ENCODE measurements around the gene SAYSD1.

The SAYSD1 gene

DNA sequence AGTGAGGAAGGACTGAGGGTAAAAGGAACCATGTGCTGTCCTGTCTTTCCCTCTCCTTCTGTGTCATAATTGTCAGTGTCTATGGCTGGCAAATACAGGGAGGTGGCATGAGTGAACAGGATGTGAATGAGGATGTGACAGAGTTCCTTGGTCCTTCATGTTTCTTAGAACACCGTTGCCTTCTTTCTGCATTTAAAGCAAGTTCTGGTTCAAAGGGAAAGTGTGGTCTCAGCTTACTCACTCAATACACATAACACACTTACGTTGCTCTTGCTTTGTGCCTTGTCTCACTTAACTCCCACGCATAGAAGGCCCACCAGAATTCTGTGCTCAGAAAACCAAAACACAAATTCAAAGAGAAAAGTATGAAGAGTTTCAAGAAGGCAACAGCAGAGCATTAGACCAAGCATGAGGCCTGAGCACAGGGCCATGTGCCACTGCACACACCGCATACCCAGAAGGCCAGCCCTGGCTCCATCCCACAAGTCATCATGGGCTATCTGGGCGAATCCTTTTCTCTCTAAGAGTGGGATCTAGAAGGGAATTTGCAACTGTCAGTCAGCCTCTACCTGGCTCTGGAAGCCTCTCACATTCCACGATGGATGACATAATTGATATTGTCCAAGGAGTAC, 38.9 kb upstream of the SAYSD1 start:
- Histone ChIP-seq H4K20me1 (ENCODE audit: insufficient read depth) (no peaks in the 10 kb centered on the region), H3K27ac (no peak overlapping the region), H2AFZ (ENCODE audit: low read depth) (no peak overlapping the region), H3K79me2 (ENCODE audit: insufficient read depth, low read depth) (no peaks in the 10 kb centered on the region), H3K27me3 (ENCODE audit: insufficient read depth, low read depth) (no peaks in the 10 kb centered on the region), H3K4me1 (ENCODE audit: low read depth, poor library complexity, severe bottlenecking) (no peaks in the 10 kb centered on the region), H3K4me3 (IDR thresholded peaks at IDR 0.05; ENCODE audit: insufficient read depth, low read depth, low read length) (no peak overlapping the region), H3K36me3 (ENCODE audit: insufficient read depth) (no peaks in the 10 kb centered on the region), H3K9ac (no peak overlapping the region), H3K4me2 (no peak overlapping the region)
- TF ChIP-seq, protein P1, sequence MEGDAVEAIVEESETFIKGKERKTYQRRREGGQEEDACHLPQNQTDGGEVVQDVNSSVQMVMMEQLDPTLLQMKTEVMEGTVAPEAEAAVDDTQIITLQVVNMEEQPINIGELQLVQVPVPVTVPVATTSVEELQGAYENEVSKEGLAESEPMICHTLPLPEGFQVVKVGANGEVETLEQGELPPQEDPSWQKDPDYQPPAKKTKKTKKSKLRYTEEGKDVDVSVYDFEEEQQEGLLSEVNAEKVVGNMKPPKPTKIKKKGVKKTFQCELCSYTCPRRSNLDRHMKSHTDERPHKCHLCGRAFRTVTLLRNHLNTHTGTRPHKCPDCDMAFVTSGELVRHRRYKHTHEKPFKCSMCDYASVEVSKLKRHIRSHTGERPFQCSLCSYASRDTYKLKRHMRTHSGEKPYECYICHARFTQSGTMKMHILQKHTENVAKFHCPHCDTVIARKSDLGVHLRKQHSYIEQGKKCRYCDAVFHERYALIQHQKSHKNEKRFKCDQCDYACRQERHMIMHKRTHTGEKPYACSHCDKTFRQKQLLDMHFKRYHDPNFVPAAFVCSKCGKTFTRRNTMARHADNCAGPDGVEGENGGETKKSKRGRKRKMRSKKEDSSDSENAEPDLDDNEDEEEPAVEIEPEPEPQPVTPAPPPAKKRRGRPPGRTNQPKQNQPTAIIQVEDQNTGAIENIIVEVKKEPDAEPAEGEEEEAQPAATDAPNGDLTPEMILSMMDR (conservative IDR thresholded peaks at IDR 0.05; ENCODE audit: low read depth, low read length): no peak

DNA sequence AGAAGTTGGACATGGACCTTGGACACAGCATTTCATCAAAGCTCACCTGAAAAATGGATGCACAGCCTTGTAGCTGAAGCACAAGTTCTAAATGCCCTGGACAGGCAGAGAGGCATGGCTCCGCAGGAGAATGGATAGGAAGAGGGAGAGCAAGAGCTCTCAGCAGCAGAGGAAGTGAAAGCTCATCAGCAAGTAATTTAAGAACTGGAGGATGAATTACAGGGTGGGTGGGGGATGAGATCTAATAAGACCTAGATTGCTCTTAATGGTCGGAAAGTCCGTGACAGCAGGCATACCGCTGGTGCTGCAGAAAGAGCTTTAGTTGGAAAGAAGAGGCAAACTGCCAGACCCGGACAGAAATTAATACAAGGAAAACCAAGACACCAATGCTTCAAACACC, 37.3 kb upstream of the SAYSD1 start:
- H3K4me2 ChIP-seq: no peak overlapping the region
- no peak overlapping the region for H3K4me3 ChIP-seq (IDR thresholded peaks at IDR 0.05; ENCODE audit: insufficient read depth, low read depth, low read length)
- no peaks in the 10 kb centered on the region for H3K36me3 ChIP-seq (ENCODE audit: insufficient read depth)
- no peak overlapping the region for H3K27ac ChIP-seq
- no peak overlapping the region for H3K9ac ChIP-seq
- H2AFZ ChIP-seq (ENCODE audit: low read depth): no peak overlapping the region
- TF ChIP-seq, protein P1 (conservative IDR thresholded peaks at IDR 0.05; ENCODE audit: low read depth, low read length): no peak
- no peaks in the 10 kb centered on the region for H3K4me1 ChIP-seq (ENCODE audit: low read depth, poor library complexity, severe bottlenecking)
- H3K27me3 ChIP-seq (ENCODE audit: insufficient read depth, low read depth): no peaks in the 10 kb centered on the region
- H3K79me2 ChIP-seq (ENCODE audit: insufficient read depth, low read depth): no peaks in the 10 kb centered on the region
- H4K20me1 ChIP-seq (ENCODE audit: insufficient read depth): no peaks in the 10 kb centered on the region

DNA sequence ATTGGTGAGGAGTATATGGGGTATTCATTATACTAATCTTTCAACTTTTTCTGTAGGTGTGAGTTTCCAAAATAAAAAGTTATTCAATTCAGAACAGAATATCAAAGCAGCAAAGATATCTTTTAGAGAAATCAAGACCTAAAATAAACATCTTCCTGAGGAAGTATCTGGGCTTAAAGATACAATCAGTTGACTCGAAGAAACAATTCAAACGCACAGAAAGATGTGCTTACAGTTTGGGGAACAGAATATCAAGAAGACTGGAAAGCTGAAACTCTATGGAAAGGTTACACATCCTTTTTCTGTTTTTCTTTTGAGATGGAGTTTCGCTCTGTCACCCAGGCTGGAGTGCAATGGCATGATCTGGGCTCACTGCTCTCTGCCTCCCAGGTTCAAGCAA, 36.2 kb upstream of the SAYSD1 start:
- TF ChIP-seq, protein P1 (conservative IDR thresholded peaks at IDR 0.05; ENCODE audit: low read depth, low read length): no peak
- H3K4me2 ChIP-seq: no peak overlapping the region
- H4K20me1 ChIP-seq (ENCODE audit: insufficient read depth): no peaks in the 10 kb centered on the region
- H2AFZ ChIP-seq (ENCODE audit: low read depth): no peak overlapping the region
- no peaks in the 10 kb centered on the region for H3K79me2 ChIP-seq (ENCODE audit: insufficient read depth, low read depth)
- no peak overlapping the region for H3K27ac ChIP-seq
- no peak overlapping the region for H3K4me3 ChIP-seq (IDR thresholded peaks at IDR 0.05; ENCODE audit: insufficient read depth, low read depth, low read length)
- H3K4me1 ChIP-seq (ENCODE audit: low read depth, poor library complexity, severe bottlenecking): no peaks in the 10 kb centered on the region
- no peak overlapping the region for H3K9ac ChIP-seq
- H3K36me3 ChIP-seq (ENCODE audit: insufficient read depth): no peaks in the 10 kb centered on the region
- H3K27me3 ChIP-seq (ENCODE audit: insufficient read depth, low read depth): no peaks in the 10 kb centered on the region

DNA sequence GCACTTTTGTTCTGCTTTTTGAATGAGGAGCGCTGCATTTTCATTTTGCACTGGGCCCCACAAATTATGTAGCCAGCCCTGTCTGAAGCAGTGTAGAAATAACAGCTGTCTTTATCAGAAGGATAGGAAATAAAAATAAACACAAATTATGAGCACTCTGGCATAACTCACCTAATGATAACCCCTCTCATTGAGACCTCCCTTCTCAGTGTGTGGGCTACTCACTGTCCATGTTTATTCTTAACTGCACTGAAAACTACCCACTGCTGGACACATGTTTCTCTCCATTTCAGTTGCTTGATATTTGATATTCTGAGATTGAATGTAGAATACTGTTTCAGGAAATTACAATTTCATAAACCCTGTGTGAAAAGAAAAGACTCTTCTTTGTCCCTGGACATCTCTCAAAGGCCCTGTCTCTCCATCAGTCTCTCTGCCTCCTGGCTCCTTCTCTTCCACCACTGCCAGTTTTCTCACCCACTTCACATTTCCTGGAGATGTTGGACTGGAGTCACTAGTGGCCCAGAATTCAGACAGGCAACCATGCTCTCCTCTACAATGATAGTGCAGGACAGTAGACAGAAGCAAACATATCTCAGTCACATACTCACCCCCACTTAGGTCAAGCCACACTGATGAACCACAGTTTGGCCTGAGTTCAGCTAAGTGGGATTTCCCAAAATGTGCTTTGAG, 29.6 kb upstream of the SAYSD1 start:
- no peak overlapping the region for H3K27ac ChIP-seq
- no peaks in the 10 kb centered on the region for H3K79me2 ChIP-seq (ENCODE audit: insufficient read depth, low read depth)
- H3K4me2 ChIP-seq: no peak overlapping the region
- TF ChIP-seq, protein P1 (conservative IDR thresholded peaks at IDR 0.05; ENCODE audit: low read depth, low read length): no peak
- H4K20me1 ChIP-seq (ENCODE audit: insufficient read depth): no peaks in the 10 kb centered on the region
- no peaks in the 10 kb centered on the region for H3K4me1 ChIP-seq (ENCODE audit: low read depth, poor library complexity, severe bottlenecking)
- no peaks in the 10 kb centered on the region for H3K36me3 ChIP-seq (ENCODE audit: insufficient read depth)
- H3K27me3 ChIP-seq (ENCODE audit: insufficient read depth, low read depth): no peaks in the 10 kb centered on the region
- H2AFZ ChIP-seq (ENCODE audit: low read depth): no peak overlapping the region
- no peak overlapping the region for H3K9ac ChIP-seq
- no peak overlapping the region for H3K4me3 ChIP-seq (IDR thresholded peaks at IDR 0.05; ENCODE audit: insufficient read depth, low read depth, low read length)
